NT2/D1 (cell line): ENCODE results near the gene SLC2A10.

Experiments
- SUZ12 ChIP-seq: IDR thresholded peaks from 2 replicates; pipeline ENCODE4 v1.6.1; 2011; ENCODE audit not compliant: insufficient read length, insufficient read depth; ENCODE audit errors: extremely low read depth
- YY1 ChIP-seq: IDR thresholded peaks from 2 replicates; pipeline ENCODE4 v1.6.1; 2011; ENCODE audit not compliant: insufficient read length, insufficient read depth
- ZNF274 ChIP-seq: IDR thresholded peaks from 2 replicates; pipeline ENCODE4 v1.6.1; 2011; ENCODE audit warnings: mild to moderate bottlenecking, low read depth, low read length

- TF ChIP-seq SUZ12 (no peak), ZNF274 (no peak), YY1 (no peak)
Measured at GRCh38 chr20:46755483-46756413, 46.3 kb downstream of the SLC2A10 start.
